Measurements from ENCODE around the gene ZBTB49. TPM values are rescaled to one million over a fixed set of nuclear protein-coding genes. Genes with fewer than 3 reads are reported as not detected.

The ZBTB49 gene
- polyA plus RNA-seq, 1 donor from 2014 or later: 16.5 TPM

GRCh38 chr4:4308800-4309441 lies 18.9 kb downstream of the ZBTB49 start:
- Histone ChIP-seq H3K9me2 (ENCODE audit: insufficient read depth, low read length) (no peaks in the 10 kb centered on the region), H2AFZ (ENCODE audit: low read depth, low read length) (no peak overlapping the region), H3K9ac (ENCODE audit: low read length) (no peak overlapping the region), H3K4me3 (ENCODE audit: low read length) (no peak overlapping the region), H3F3A (ENCODE audit: insufficient read depth, low read length, poor library complexity, severe bottlenecking) (no peaks in the 10 kb centered on the region), H3K9me3 (ENCODE audit: low read length) (no peaks in the 10 kb centered on the region), H3K27me3 (ENCODE audit: insufficient read depth, low read depth, low read length) (no peaks in the 10 kb centered on the region), H3K27ac (ENCODE audit: low read length) (no peak overlapping the region), H3K79me2 (replicated peaks; ENCODE audit: insufficient read depth, low read length) (no peaks in the 10 kb centered on the region), H3K36me3 (ENCODE audit: insufficient read depth, low read length) (no peaks in the 10 kb centered on the region), H4K20me1 (ENCODE audit: insufficient read depth) (no peaks in the 10 kb centered on the region), H3K4me2 (ENCODE audit: low read length) (no peak overlapping the region)
- TF ChIP-seq EP300 (conservative IDR thresholded peaks at IDR 0.05; ENCODE audit: poor library complexity, severe bottlenecking) (no peak), RAD21 (conservative IDR thresholded peaks at IDR 0.05) (no peak), TAF1 (IDR thresholded peaks at IDR 0.05; ENCODE audit: low read depth) (no peak), EZH2 (IDR thresholded peaks at IDR 0.05; ENCODE audit: borderline replicate concordance, insufficient read depth, low read length, poor library complexity, severe bottlenecking) (no peak), CTCF (IDR thresholded peaks at IDR 0.05; ENCODE audit: poor library complexity, severe bottlenecking) (no peak), MXI1 (conservative IDR thresholded peaks at IDR 0.05; ENCODE audit: poor library complexity, severe bottlenecking) (no peak), POLR2AphosphoS5 (IDR thresholded peaks at IDR 0.05) (no peak), SMC3 (conservative IDR thresholded peaks at IDR 0.05; ENCODE audit: poor library complexity) (no peak), REST (IDR thresholded peaks at IDR 0.05; ENCODE audit: borderline replicate concordance) (no peak)

GRCh38 chr4:4311193-4311592 lies 21.1 kb downstream of the ZBTB49 start:
- Histone ChIP-seq H2AFZ (ENCODE audit: low read depth, low read length) (no peak overlapping the region), H4K20me1 (ENCODE audit: insufficient read depth) (no peaks in the 10 kb centered on the region), H3K27me3 (ENCODE audit: insufficient read depth, low read depth, low read length) (no peaks in the 10 kb centered on the region), H3K9ac (ENCODE audit: low read length) (no peak overlapping the region), H3K27ac (ENCODE audit: low read length) (no peak overlapping the region), H3K4me3 (ENCODE audit: low read length) (no peak overlapping the region), H3K36me3 (ENCODE audit: insufficient read depth, low read length) (no peaks in the 10 kb centered on the region), H3K79me2 (replicated peaks; ENCODE audit: insufficient read depth, low read length) (no peaks in the 10 kb centered on the region), H3K9me2 (ENCODE audit: insufficient read depth, low read length) (no peaks in the 10 kb centered on the region), H3K9me3 (ENCODE audit: low read length) (no peaks in the 10 kb centered on the region), H3K4me2 (ENCODE audit: low read length) (no peak overlapping the region), H3F3A (ENCODE audit: insufficient read depth, low read length, poor library complexity, severe bottlenecking) (no peaks in the 10 kb centered on the region)
- TF ChIP-seq SMC3 (conservative IDR thresholded peaks at IDR 0.05; ENCODE audit: poor library complexity) (no peak), EP300 (conservative IDR thresholded peaks at IDR 0.05; ENCODE audit: poor library complexity, severe bottlenecking) (no peak), CTCF (IDR thresholded peaks at IDR 0.05; ENCODE audit: poor library complexity, severe bottlenecking) (no peak), RAD21 (conservative IDR thresholded peaks at IDR 0.05) (no peak), REST (IDR thresholded peaks at IDR 0.05; ENCODE audit: borderline replicate concordance) (no peak), MXI1 (conservative IDR thresholded peaks at IDR 0.05; ENCODE audit: poor library complexity, severe bottlenecking) (no peak), TAF1 (IDR thresholded peaks at IDR 0.05; ENCODE audit: low read depth) (no peak)
